Hepatocyte (in vitro differentiated cells): ENCODE data around the gene CDC42SE2. TPM values are rescaled to one million over a fixed set of nuclear protein-coding genes. Genes with fewer than 3 reads are reported as not detected.

Experiments
- DNase-seq: peaks from one replicate; pipeline ENCODE4 v3.0.0-alpha.2; 2016; ENCODE audit warnings: low spot score
- H2AFZ ChIP-seq: fragments of 200-600 bp; sonication (generic); 2 replicates; pipeline ENCODE4 v1.6.0; 2016; ENCODE audit warnings: antibody characterized with exemption, mild to moderate bottlenecking
- H3K27ac ChIP-seq: fragments of 200-600 bp; sonication (generic); 2 replicates; pipeline ENCODE4 v1.5.1; 2016; ENCODE audit warnings: mild to moderate bottlenecking
- H3K27me3 ChIP-seq: fragments of 200-600 bp; sonication (generic); 2 replicates; pipeline ENCODE4 v1.6.1; 2016
- H3K36me3 ChIP-seq: fragments of 200-600 bp; sonication (generic); replicated peaks from 2 replicates; pipeline ENCODE4 v1.5.1; 2016; ENCODE audit warnings: low read depth; ENCODE audit not compliant: insufficient read depth
- H3K4me1 ChIP-seq: fragments of 200-600 bp; sonication (generic); 2 replicates; pipeline ENCODE4 v1.5.1; 2016; ENCODE audit warnings: mild to moderate bottlenecking, moderate library complexity; ENCODE audit not compliant: insufficient read depth
- H3K4me2 ChIP-seq: fragments of 200-600 bp; sonication (generic); 2 replicates; pipeline ENCODE4 v1.6.0; 2016
- H3K4me3 ChIP-seq: fragments of 200-600 bp; sonication (generic); 2 replicates; pipeline ENCODE4 v1.5.1; 2016; ENCODE audit warnings: mild to moderate bottlenecking
- H3K79me2 ChIP-seq: fragments of 200-600 bp; sonication (generic); 2 replicates; pipeline ENCODE4 v1.6.0; 2017; ENCODE audit warnings: mild to moderate bottlenecking
- H3K9me2 ChIP-seq: fragments of 200-600 bp; sonication (generic); replicated peaks from 2 replicates; pipeline ENCODE4 v1.6.0; 2017; ENCODE audit warnings: mild to moderate bottlenecking; ENCODE audit not compliant: insufficient read depth
- H3K9me3 ChIP-seq: fragments of 200-600 bp; sonication (generic); 2 replicates; pipeline ENCODE4 v1.5.1; 2016; ENCODE audit warnings: low read depth, mild to moderate bottlenecking
- H4K20me1 ChIP-seq: fragments of 200-600 bp; sonication (generic); 2 replicates; pipeline ENCODE4 v1.6.0; 2016; ENCODE audit warnings: mild to moderate bottlenecking; ENCODE audit not compliant: insufficient read depth, poor library complexity, severe bottlenecking
- EZH2 ChIP-seq: fragments of 200-600 bp; sonication (generic); IDR thresholded peaks from 2 replicates; pipeline ENCODE4 v1.6.1; 2016; ENCODE audit warnings: antibody characterized with exemption, mild to moderate bottlenecking, borderline replicate concordance
- EZH2phosphoT487 ChIP-seq: fragments of 200-600 bp; sonication (generic); IDR thresholded peaks from one replicate; pipeline ENCODE4 v1.6.1; 2018; ENCODE audit warnings: antibody characterized with exemption, mild to moderate bottlenecking, low read depth, moderate library complexity; ENCODE audit not compliant: unreplicated experiment, severe bottlenecking
- WGBS: methylation state at CpG from one replicate; pipeline ENCODE4 v1.1.6; 2016; ENCODE audit warnings: low lambda C conversion rate; ENCODE audit errors: missing lambda C conversion rate; 5-methylcytosine and 5-hydroxymethylcytosine counted together
- polyA plus RNA-seq: library from polyadenylated mRNA; unstranded; fragments of >200 nt; fragmentation: Nextera tagmentation; extraction: Ambion mirVana; gene quantifications from 2 replicates; pipeline ENCODE4 v1.2.1, GENCODE V29; 2016
- total RNA-seq: library from RNA; depleted of rRNA; stranded (reverse); fragments of >200 nt; gene quantifications from 2 replicates; pipeline ENCODE4 v1.2.3, GENCODE V29; 2014
- TF ChIP-seq, protein P1 (sequence below): fragments of 200-600 bp; sonication (generic); IDR thresholded peaks from 2 replicates; pipeline ENCODE4 v1.5.1; 2016; ENCODE audit warnings: antibody characterized with exemption, mild to moderate bottlenecking; ENCODE audit not compliant: poor library complexity

The CDC42SE2 gene
- total and polyA plus RNA-seq, 2 experiments from 2014 or later: 27.2 to 51.5 TPM

DNA sequence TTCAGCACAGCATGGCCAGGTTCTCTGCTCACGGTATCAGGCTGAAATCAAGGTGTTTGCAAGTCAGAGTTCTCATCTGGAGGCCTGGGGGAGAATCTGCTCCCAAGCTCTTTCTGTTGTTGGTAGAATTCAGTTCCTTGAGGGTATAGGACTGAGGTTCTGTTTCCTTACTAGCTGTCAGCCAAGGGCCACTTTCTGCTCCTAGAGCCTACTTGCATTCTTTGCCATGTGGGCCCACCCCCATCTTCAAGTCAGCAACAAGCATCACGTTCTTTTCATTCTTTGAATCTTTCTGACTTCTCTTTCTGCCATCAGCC is 7.4 kb upstream of the CDC42SE2 start:
- no peaks in the 10 kb centered on the region for H3K27me3 ChIP-seq
- H3K79me2 ChIP-seq: no peaks in the 10 kb centered on the region
- no peaks in the 10 kb centered on the region for H3K9me2 ChIP-seq
- no peaks in the 10 kb centered on the region for H3K9me3 ChIP-seq
- 86% methylated on average over 2 of the region's 2 CpGs for WGBS
- no peak overlapping the region for H3K4me3 ChIP-seq
- no peak overlapping the region for H3K4me2 ChIP-seq
- DNase-seq: no peak
- H4K20me1 ChIP-seq: no peaks in the 10 kb centered on the region
- H3K36me3 ChIP-seq: no peaks in the 10 kb centered on the region
- H2AFZ ChIP-seq: no peak overlapping the region
- no peak overlapping the region for H3K27ac ChIP-seq
- no peaks in the 10 kb centered on the region for H3K4me1 ChIP-seq
- TF ChIP-seq EZH2: no peak
- TF ChIP-seq EZH2phosphoT487: no peak

DNA sequence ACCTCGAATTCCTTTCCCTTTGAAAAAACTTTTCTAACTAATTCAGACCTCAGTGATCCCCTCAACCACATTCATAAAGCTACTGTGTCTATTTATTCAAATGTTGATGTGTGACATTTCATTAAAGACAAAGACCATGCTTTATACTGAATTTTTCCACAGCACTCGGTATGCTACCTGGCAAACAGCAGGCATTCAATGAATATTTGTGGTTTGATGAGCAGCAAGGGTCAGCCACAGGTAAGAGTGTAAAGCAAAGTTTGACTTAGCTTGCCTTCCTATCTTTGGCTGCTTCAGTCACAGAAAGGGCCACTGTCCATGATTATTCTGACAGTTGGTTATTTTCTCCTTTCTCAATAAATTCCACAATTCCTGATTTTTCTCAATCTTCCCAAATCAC is 5.1 kb upstream of the CDC42SE2 start:
- no peaks in the 10 kb centered on the region for H3K9me2 ChIP-seq
- H3K4me3 ChIP-seq: no peak overlapping the region
- no peaks in the 10 kb centered on the region for H3K79me2 ChIP-seq
- no peak for DNase-seq
- no peaks in the 10 kb centered on the region for H3K27me3 ChIP-seq
- H3K4me1 ChIP-seq: no peaks in the 10 kb centered on the region
- no peak overlapping the region for H3K4me2 ChIP-seq
- WGBS: 70% methylated on average over 2 of the region's 2 CpGs
- TF ChIP-seq EZH2 (no peak), EZH2phosphoT487 (no peak)
- TF ChIP-seq, protein P1, sequence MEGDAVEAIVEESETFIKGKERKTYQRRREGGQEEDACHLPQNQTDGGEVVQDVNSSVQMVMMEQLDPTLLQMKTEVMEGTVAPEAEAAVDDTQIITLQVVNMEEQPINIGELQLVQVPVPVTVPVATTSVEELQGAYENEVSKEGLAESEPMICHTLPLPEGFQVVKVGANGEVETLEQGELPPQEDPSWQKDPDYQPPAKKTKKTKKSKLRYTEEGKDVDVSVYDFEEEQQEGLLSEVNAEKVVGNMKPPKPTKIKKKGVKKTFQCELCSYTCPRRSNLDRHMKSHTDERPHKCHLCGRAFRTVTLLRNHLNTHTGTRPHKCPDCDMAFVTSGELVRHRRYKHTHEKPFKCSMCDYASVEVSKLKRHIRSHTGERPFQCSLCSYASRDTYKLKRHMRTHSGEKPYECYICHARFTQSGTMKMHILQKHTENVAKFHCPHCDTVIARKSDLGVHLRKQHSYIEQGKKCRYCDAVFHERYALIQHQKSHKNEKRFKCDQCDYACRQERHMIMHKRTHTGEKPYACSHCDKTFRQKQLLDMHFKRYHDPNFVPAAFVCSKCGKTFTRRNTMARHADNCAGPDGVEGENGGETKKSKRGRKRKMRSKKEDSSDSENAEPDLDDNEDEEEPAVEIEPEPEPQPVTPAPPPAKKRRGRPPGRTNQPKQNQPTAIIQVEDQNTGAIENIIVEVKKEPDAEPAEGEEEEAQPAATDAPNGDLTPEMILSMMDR: no peak
- H2AFZ ChIP-seq: no peak overlapping the region
- no peaks in the 10 kb centered on the region for H3K36me3 ChIP-seq
- no peaks in the 10 kb centered on the region for H4K20me1 ChIP-seq
- no peak overlapping the region for H3K27ac ChIP-seq
- no peaks in the 10 kb centered on the region for H3K9me3 ChIP-seq

DNA sequence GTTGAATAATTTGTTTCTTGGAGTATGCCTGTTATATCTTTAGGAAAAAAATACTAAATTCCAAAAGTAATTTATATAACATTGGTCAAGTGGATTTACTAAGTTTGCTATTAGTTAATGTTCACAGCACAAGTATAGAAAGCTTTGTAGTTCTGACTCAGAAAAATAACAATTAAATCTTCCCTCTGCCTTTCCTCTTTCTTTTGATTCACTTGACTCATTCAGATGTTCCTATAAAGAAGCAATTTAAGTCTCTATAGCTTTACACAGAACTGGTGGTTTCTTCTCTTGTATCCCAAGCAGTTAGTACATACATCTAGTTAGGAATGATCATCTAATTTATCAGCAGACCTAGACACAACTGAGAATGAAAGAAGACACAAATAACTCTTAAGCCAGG is 4.5 kb upstream of the CDC42SE2 start:
- Histone ChIP-seq H3K27me3 (no peaks in the 10 kb centered on the region), H2AFZ (no peak overlapping the region), H3K4me2 (no peak overlapping the region), H3K36me3 (no peaks in the 10 kb centered on the region), H3K79me2 (no peaks in the 10 kb centered on the region), H3K27ac (no peak overlapping the region), H3K4me3 (no peak overlapping the region), H3K9me3 (no peaks in the 10 kb centered on the region), H3K4me1 (no peaks in the 10 kb centered on the region), H3K9me2 (no peaks in the 10 kb centered on the region), H4K20me1 (no peaks in the 10 kb centered on the region)
- TF ChIP-seq EZH2 (no peak), EZH2phosphoT487 (no peak)
- TF ChIP-seq, protein P1: no peak
- no peak for DNase-seq

DNA sequence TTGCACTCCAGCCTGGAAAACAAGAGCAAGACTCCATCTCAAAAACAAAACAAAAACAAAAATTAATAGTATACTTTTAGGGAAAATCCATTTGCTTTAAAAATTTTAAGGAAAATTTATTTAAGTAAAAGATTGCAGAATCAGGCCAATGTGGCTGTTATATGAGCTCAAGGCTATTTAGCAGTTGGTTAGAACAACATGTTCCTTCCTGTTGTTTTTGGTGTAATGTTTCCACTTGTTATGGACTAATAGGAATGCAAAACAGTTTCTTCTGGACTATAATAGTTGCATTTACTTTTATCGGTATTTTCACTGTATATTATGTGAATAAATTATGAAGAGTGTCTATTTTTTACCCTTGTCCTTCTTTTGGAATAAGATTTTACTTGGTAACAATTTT is 3.0 kb upstream of the CDC42SE2 start:
- Histone ChIP-seq H3K4me1 (no peaks in the 10 kb centered on the region), H3K4me3 (no peak overlapping the region), H3K36me3 (no peaks in the 10 kb centered on the region), H3K9me3 (no peaks in the 10 kb centered on the region), H3K4me2 (no peak overlapping the region), H3K27ac (no peak overlapping the region), H2AFZ (no peak overlapping the region), H4K20me1 (no peaks in the 10 kb centered on the region), H3K27me3 (no peaks in the 10 kb centered on the region), H3K9me2 (no peaks in the 10 kb centered on the region), H3K79me2 (peaks cover 15% of the 10 kb centered on the region)
- 88% methylated on average over 1 of the region's 1 CpG for WGBS
- TF ChIP-seq EZH2phosphoT487 (no peak), EZH2 (no peak)
- TF ChIP-seq, protein P1: no peak
- no peak for DNase-seq
